GM20000 (cell line): Measurements from ENCODE around the gene GPRC5A.

Experiments used
- DNase-seq: peaks from one replicate; pipeline ENCODE4 v3.0.0; 2012; ENCODE audit warnings: low spot score
- CTCF ChIP-seq: IDR thresholded peaks from 2 replicates; pipeline ENCODE4 v1.5.1; 2012; ENCODE audit warnings: mild to moderate bottlenecking, control low read depth; ENCODE audit errors: extremely low read depth, missing control alignments

The GPRC5A gene

GRCh38 chr12:12924169-12924568 lies 32.8 kb downstream of the GPRC5A start:
- TF ChIP-seq CTCF = no peak
- no peak for DNase-seq

GRCh38 chr12:12925388-12925787 lies 34.0 kb downstream of the GPRC5A start:
- no peak for DNase-seq
- no peak for TF ChIP-seq CTCF

DNA sequence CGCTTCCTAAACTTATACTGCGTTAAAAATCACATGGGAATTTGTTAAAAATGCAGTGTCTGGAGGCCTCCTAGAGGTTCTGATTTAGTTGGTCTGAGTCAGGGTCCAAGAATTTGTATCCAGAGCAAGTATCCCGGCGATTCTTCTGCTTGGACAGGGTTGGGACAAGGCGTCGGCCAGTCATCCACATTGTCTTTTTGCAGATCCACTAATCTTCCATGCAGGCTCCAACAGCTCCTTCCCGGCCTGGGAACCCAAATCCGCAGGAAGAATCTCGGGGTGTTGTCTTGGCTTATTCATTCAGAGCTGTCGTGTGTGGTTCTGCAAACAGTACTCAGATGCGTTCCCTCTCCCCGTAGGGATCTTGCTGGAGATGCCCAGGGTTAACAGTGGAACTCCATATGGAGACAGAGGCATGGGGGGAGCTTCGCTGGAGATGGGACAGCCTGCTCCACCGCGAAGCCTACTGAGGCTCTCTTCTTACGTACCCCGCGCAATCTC lies 35.3 kb downstream of the GPRC5A start:
- DNase-seq = no peak
- no peak for TF ChIP-seq CTCF

- no peak for DNase-seq
- no peak for TF ChIP-seq CTCF
Measured at GRCh38 chr12:12927211-12928079, 36.1 kb downstream of the GPRC5A start.

GRCh38 chr12:12929696-12930095 lies 38.3 kb downstream of the GPRC5A start:
- no peak for DNase-seq
- TF ChIP-seq CTCF = no peak

DNA sequence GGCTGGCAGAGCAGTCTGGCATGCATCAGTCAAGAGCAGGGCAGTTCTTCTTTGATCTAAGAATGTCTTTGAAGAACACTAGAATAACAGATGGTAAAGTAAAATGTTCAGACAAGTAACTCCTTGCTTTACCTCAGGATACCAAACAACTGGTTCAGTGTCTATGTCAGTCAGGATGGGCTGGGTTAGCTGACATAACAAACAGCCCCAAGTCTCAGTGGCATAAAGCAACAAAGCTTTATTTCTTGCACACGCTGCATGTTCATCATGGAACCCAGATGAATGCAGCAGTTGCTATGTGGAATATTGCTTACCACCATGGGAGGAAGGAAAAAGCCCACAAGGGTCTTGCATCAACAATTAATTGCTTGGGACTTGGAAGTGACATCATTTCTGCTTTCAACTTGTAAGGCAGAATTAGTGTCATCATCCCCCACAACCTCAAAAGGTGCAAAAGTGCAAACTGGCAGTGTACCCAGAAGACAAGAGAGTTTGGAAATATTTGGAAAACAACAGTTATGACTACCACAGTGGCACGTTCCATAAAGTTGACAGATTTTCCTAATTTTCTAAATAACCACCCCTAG lies 39.4 kb downstream of the GPRC5A start:
- no peak for TF ChIP-seq CTCF
- no peak for DNase-seq

GRCh38 chr12:12933742-12934141 lies 42.4 kb downstream of the GPRC5A start:
- DNase-seq = no peak

More at GRCh38 chr12:12933742-12934141, 42.4 kb downstream of the GPRC5A start:
- TF ChIP-seq CTCF = no peak
